ENCODE results near the gene MAPKAPK2. TPM values are rescaled to one million over a fixed set of nuclear protein-coding genes. Genes with fewer than 3 reads are reported as not detected.

Gene MAPKAPK2
- total and polyA plus RNA-seq, 2 experiments from 2014 or later = 12.8 to 39.4 TPM

DNA sequence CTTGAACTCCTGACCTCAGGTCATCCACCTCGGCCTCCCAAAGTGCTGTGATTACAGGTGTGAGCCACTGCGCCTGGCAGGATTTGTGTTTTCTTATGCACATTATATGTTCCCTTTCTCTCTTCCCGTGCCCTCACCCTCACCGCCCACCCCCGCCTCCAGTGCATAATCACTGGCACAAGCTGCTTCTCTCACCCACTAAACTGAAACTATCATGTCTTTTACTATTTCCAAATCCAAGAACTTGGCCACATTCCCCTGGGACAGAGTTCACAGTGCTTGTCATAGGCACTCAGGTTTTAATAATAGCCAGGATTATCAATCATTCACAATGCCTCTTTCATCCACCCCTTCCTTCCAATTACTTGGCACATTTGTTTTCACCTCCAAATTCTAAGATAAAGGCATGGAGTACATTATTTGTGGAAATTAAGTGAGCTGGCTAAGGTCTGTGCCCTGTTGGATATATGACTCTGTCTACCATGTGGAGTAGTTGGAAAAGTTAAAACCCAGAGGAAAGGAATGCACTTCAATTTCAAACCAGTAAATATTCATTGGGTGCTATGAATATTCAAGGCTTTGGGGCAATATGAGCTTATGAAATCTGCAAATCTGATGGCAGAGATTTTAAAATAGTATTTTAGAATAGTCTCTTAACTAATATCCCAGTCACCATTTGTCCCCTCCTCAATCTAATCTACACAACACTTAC lies 17.6 kb upstream of the MAPKAPK2 start:
- no peaks in the 10 kb centered on the region for H4K20me1 ChIP-seq (ENCODE audit: insufficient read depth, poor library complexity, severe bottlenecking)
- H3K36me3 ChIP-seq (replicated peaks; ENCODE audit: insufficient read depth, low read depth) = no peaks in the 10 kb centered on the region
- no peak overlapping the region for H3K4me2 ChIP-seq
- H3K4me1 ChIP-seq (ENCODE audit: insufficient read depth) = peaks cover 11% of the 10 kb centered on the region
- no peak overlapping the region for H2AFZ ChIP-seq
- no peaks in the 10 kb centered on the region for H3K9me2 ChIP-seq (replicated peaks; ENCODE audit: insufficient read depth)
- no peak overlapping the region for H3K4me3 ChIP-seq
- H3K27me3 ChIP-seq = peaks cover 16% of the 10 kb centered on the region
- no peaks in the 10 kb centered on the region for H3K79me2 ChIP-seq
- DNase-seq (ENCODE audit: low spot score) = no peak
- 86% methylated on average over 5 of the region's 5 CpGs for WGBS (ENCODE audit: low lambda C conversion rate, missing lambda C conversion rate)
- TF ChIP-seq EZH2phosphoT487 (IDR thresholded peaks at IDR 0.05; ENCODE audit: low read depth, severe bottlenecking, unreplicated experiment) (no peak), EZH2 (IDR thresholded peaks at IDR 0.05; ENCODE audit: borderline replicate concordance) (no peak)
- TF ChIP-seq, protein P1, sequence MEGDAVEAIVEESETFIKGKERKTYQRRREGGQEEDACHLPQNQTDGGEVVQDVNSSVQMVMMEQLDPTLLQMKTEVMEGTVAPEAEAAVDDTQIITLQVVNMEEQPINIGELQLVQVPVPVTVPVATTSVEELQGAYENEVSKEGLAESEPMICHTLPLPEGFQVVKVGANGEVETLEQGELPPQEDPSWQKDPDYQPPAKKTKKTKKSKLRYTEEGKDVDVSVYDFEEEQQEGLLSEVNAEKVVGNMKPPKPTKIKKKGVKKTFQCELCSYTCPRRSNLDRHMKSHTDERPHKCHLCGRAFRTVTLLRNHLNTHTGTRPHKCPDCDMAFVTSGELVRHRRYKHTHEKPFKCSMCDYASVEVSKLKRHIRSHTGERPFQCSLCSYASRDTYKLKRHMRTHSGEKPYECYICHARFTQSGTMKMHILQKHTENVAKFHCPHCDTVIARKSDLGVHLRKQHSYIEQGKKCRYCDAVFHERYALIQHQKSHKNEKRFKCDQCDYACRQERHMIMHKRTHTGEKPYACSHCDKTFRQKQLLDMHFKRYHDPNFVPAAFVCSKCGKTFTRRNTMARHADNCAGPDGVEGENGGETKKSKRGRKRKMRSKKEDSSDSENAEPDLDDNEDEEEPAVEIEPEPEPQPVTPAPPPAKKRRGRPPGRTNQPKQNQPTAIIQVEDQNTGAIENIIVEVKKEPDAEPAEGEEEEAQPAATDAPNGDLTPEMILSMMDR (IDR thresholded peaks at IDR 0.05; ENCODE audit: poor library complexity) = no peak
- H3K27ac ChIP-seq = no peak overlapping the region
- no peaks in the 10 kb centered on the region for H3K9me3 ChIP-seq (ENCODE audit: low read depth)

DNA sequence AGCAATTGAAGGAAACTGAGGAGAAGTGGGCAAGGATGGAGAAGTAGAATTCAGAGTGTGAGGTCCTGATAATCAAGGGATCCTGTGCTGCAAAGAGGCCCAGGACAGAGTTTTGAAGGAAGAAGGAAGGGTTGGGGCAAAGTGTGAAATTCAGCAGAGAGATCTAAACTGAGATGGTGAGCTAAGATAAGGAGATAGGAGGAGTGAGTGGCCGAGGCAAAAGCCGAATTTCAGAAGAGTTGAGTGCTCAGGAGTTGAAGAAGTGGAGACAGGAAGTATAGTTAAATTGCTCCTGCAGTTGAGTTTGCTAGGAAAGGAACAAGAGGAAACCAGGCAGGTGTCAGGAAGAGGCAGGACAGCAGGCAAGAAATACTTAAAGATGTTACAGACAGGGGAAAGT lies 16.4 kb upstream of the MAPKAPK2 start:
- Histone ChIP-seq H3K36me3 (replicated peaks; ENCODE audit: insufficient read depth, low read depth) (no peaks in the 10 kb centered on the region), H2AFZ (no peak overlapping the region), H3K4me2 (no peak overlapping the region), H3K27me3 (peaks cover 6% of the 10 kb centered on the region), H3K9me2 (replicated peaks; ENCODE audit: insufficient read depth) (no peaks in the 10 kb centered on the region), H3K79me2 (no peaks in the 10 kb centered on the region), H4K20me1 (ENCODE audit: insufficient read depth, poor library complexity, severe bottlenecking) (no peaks in the 10 kb centered on the region), H3K4me1 (ENCODE audit: insufficient read depth) (peaks cover 14% of the 10 kb centered on the region), H3K4me3 (no peak overlapping the region), H3K9me3 (ENCODE audit: low read depth) (no peaks in the 10 kb centered on the region), H3K27ac (no peak overlapping the region)
- no peak for DNase-seq (ENCODE audit: low spot score)
- no peak for TF ChIP-seq EZH2 (IDR thresholded peaks at IDR 0.05; ENCODE audit: borderline replicate concordance)
- TF ChIP-seq, protein P1 (IDR thresholded peaks at IDR 0.05; ENCODE audit: poor library complexity) = no peak
- TF ChIP-seq EZH2phosphoT487 (IDR thresholded peaks at IDR 0.05; ENCODE audit: low read depth, severe bottlenecking, unreplicated experiment) = no peak
- WGBS (ENCODE audit: low lambda C conversion rate, missing lambda C conversion rate) = 30% methylated on average over 2 of the region's 2 CpGs

DNA sequence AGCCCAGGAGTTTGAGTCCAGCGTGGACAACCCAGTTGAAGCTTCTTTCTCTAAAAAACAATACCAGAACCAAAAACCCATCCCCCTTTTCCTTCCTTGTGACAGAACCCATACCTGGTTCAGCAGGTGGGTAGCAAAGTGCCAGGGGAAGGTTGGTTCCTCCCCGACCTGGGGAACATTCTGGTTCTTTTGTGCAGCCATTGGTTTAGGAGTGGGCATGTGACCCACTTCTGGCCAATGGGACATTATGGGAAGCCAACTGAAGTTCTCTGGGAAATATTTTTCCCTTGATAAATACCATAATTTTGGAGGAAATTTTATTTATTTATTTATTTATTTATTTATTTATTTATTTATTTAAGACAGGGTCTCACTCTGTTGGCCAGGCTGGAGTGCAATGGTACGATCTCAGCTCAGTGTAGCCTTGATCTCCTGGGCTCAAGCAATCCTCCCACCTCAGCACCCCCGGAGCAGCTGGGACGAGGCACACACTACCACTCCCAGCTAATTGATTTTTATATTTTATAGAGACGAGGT lies 15.8 kb upstream of the MAPKAPK2 start:
- no peaks in the 10 kb centered on the region for H3K9me3 ChIP-seq (ENCODE audit: low read depth)
- H3K4me1 ChIP-seq (ENCODE audit: insufficient read depth) = peaks cover 14% of the 10 kb centered on the region
- H3K27ac ChIP-seq = no peak overlapping the region
- H4K20me1 ChIP-seq (ENCODE audit: insufficient read depth, poor library complexity, severe bottlenecking) = no peaks in the 10 kb centered on the region
- TF ChIP-seq, protein P1 (IDR thresholded peaks at IDR 0.05; ENCODE audit: poor library complexity) = no peak
- TF ChIP-seq EZH2phosphoT487 (IDR thresholded peaks at IDR 0.05; ENCODE audit: low read depth, severe bottlenecking, unreplicated experiment) (no peak), EZH2 (IDR thresholded peaks at IDR 0.05; ENCODE audit: borderline replicate concordance) (no peak)
- no peaks in the 10 kb centered on the region for H3K9me2 ChIP-seq (replicated peaks; ENCODE audit: insufficient read depth)
- 87% methylated on average over 6 of the region's 6 CpGs for WGBS (ENCODE audit: low lambda C conversion rate, missing lambda C conversion rate)
- no peak for DNase-seq (ENCODE audit: low spot score)
- no peak overlapping the region for H3K4me3 ChIP-seq
- no peaks in the 10 kb centered on the region for H3K36me3 ChIP-seq (replicated peaks; ENCODE audit: insufficient read depth, low read depth)
- no peak overlapping the region for H2AFZ ChIP-seq
- no peak overlapping the region for H3K4me2 ChIP-seq
- H3K27me3 ChIP-seq = peaks cover under 1% of the 10 kb centered on the region
- H3K79me2 ChIP-seq = no peaks in the 10 kb centered on the region

All from hepatocyte (in vitro differentiated cells).